Testis (tissue), 2 donors: ENCODE measurements around the gene NPAS3.

ENCODE experiments used
- CTCF ChIP-seq, 3 experiments: fragments of 450-650 bp in 2 of 3; fragments of 200-600 bp in 1 of 3; sonication (generic) in 1 of 3; IDR thresholded peaks; one replicate each; pipeline ENCODE4 v1.5.1; 2016 to 2019; ENCODE audit warnings: antibody characterized with exemption in 3 of 3, mild to moderate bottlenecking in 2 of 3, moderate library complexity in 1 of 3
- POLR2A ChIP-seq: fragments of 450-650 bp; IDR thresholded peaks from one replicate; pipeline ENCODE4 v1.6.1; 2017; ENCODE audit warnings: antibody characterized with exemption, mild to moderate bottlenecking, moderate library complexity

GRCh38 chr14:33643426-33644181 is 704.9 kb downstream of the NPAS3 start:
- no peak for TF ChIP-seq CTCF (IDR thresholded peaks at IDR 0.05)
- TF ChIP-seq POLR2A, result no peak
